Cardiac muscle cell (in vitro differentiated cells and primary cell): ENCODE data around the gene MOV10L1. TPM values are rescaled to one million over a fixed set of nuclear protein-coding genes. Genes with fewer than 3 reads are reported as not detected.

ENCODE experiments used
- DNase-seq, 2 donors: peaks; one replicate each; pipeline versions ENCODE4 v3.0.0 to v3.0.0-alpha.2; 2010 to 2017; ENCODE audit warnings: low read depth in 1 of 2, low spot score in 1 of 2
- H3K27ac ChIP-seq: fragments of 200-600 bp; sonication (generic); 2 replicates; pipeline ENCODE4 v1.5.1; 2016
- H3K27me3 ChIP-seq: fragments of 200-600 bp; sonication (generic); 2 replicates; pipeline ENCODE4 v1.6.0; 2016; ENCODE audit warnings: control low read depth
- H3K36me3 ChIP-seq: fragments of 200-600 bp; sonication (generic); 2 replicates; pipeline ENCODE4 v1.5.1; 2016; ENCODE audit warnings: control low read depth
- H3K4me1 ChIP-seq: fragments of 200-600 bp; sonication (generic); 2 replicates; pipeline ENCODE4 v1.8.1; 2017; ENCODE audit warnings: low read depth, mild to moderate bottlenecking, mixed run types
- H3K4me3 ChIP-seq: fragments of 200-600 bp; sonication (generic); 2 replicates; pipeline ENCODE4 v1.5.1; 2016; ENCODE audit warnings: mild to moderate bottlenecking
- H3K9me3 ChIP-seq: fragments of 200-600 bp; sonication (generic); 2 replicates; pipeline ENCODE4 v1.5.1; 2017; ENCODE audit warnings: low read depth, mild to moderate bottlenecking, control low read depth
- CTCF ChIP-seq: IDR thresholded peaks from 2 replicates; pipeline ENCODE4 v1.5.1; 2012; ENCODE audit warnings: low read depth, mild to moderate bottlenecking, low read length
- polyA plus RNA-seq: library from polyadenylated mRNA; unstranded; fragments of >200 nt; fragmentation: Nextera tagmentation; extraction: Ambion mirVana; gene quantifications from 2 replicates; pipeline ENCODE4 v1.2.1, GENCODE V29; 2016
- total RNA-seq: library from RNA; depleted of rRNA; stranded (reverse); fragments of >200 nt; gene quantifications from 2 replicates; pipeline ENCODE4 v1.2.3, GENCODE V29; 2016

MOV10L1 gene
- total and polyA plus RNA-seq, 2 experiments from 2014 or later: 1.1 TPM; not detected in 1

GRCh38 chr22:50067244-50067643 lies 22.6 kb upstream of the MOV10L1 start:
- Histone ChIP-seq H3K4me1 (no peaks in the 10 kb centered on the region), H3K36me3 (no peaks in the 10 kb centered on the region), H3K27me3 (no peaks in the 10 kb centered on the region), H3K9me3 (no peaks in the 10 kb centered on the region), H3K4me3 (no peak overlapping the region), H3K27ac (no peak overlapping the region)
- no peak for DNase-seq
- no peak for TF ChIP-seq CTCF

- Histone ChIP-seq H3K9me3 (no peaks in the 10 kb centered on the region), H3K4me3 (no peak overlapping the region), H3K27me3 (no peaks in the 10 kb centered on the region), H3K27ac (no peak overlapping the region), H3K4me1 (no peaks in the 10 kb centered on the region), H3K36me3 (no peaks in the 10 kb centered on the region)
- DNase-seq: no peak
- TF ChIP-seq CTCF: no peak
These were observed 21.7 kb upstream of the MOV10L1 start for GRCh38 chr22:50068096-50068495.

GRCh38 chr22:50070366-50070765 lies 19.4 kb upstream of the MOV10L1 start:
- no peak overlapping the region for H3K4me3 ChIP-seq
- no peaks in the 10 kb centered on the region for H3K27me3 ChIP-seq
- no peak overlapping the region for H3K27ac ChIP-seq
- no peak for TF ChIP-seq CTCF
- no peaks in the 10 kb centered on the region for H3K4me1 ChIP-seq
- DNase-seq: no peak
- H3K9me3 ChIP-seq: no peaks in the 10 kb centered on the region
- no peaks in the 10 kb centered on the region for H3K36me3 ChIP-seq

GRCh38 chr22:50071432-50072166 lies 18.2 kb upstream of the MOV10L1 start:
- no peaks in the 10 kb centered on the region for H3K27me3 ChIP-seq
- TF ChIP-seq CTCF: no peak

GRCh38 chr22:50072167-50072555 lies 17.6 kb upstream of the MOV10L1 start:
- no peaks in the 10 kb centered on the region for H3K4me1 ChIP-seq
- no peaks in the 10 kb centered on the region for H3K36me3 ChIP-seq
- TF ChIP-seq CTCF: no peak
- no peaks in the 10 kb centered on the region for H3K9me3 ChIP-seq
- H3K4me3 ChIP-seq: no peak overlapping the region
- DNase-seq: no peak
- H3K27me3 ChIP-seq: no peaks in the 10 kb centered on the region
- no peak overlapping the region for H3K27ac ChIP-seq

More at GRCh38 chr22:50071432-50072166, 18.2 kb upstream of the MOV10L1 start:
- Histone ChIP-seq H3K9me3 (no peaks in the 10 kb centered on the region), H3K4me3 (no peak overlapping the region), H3K4me1 (no peaks in the 10 kb centered on the region), H3K36me3 (no peaks in the 10 kb centered on the region), H3K27ac (no peak overlapping the region)
- DNase-seq: no peak
